Measurements from ENCODE around the gene PPCS. TPM values are rescaled to one million over a fixed set of nuclear protein-coding genes. Genes with fewer than 3 reads are reported as not detected.

PPCS gene
- total and polyA plus RNA-seq, 9 of the 15 experiments (the other 6 are each of a cell fraction or from before 2014, with no cell fraction given) = 7.9 to 34.6 (median 14.8) TPM

DNA sequence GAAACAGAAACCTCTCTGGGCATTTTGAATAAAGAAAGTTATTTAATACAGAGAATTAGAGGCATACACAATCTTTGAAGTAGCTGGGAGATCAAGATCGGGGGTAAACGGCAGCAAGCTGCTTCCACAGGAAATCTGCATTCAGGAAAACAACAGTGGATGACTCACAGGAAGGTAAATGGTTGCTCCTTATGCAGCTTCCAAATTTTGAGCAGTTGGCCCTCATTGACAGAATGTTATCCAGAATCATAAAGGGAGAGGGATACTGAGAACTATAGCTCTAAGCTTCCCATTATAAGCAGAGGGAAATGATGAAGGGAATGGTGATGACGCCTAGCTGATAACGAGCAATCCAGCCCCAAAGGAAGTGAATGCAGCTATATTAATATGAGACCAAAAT is 29.1 kb upstream of the PPCS start:
- ChIA-PET CTCF (ENCODE audit: low intra/inter-chr PET ratio) (no interaction called here), POLR2A (interaction anchor here (0.8 kb wide), 1 partner anchor 11 kb away, joined by 3 read pairs; no protein-coding TSS in a partner anchor)
- Histone ChIP-seq H3K36me3 (ENCODE audit: control insufficient read depth, insufficient read depth, low read length) (no peaks in the 10 kb centered on the region), H3K9ac (ENCODE audit: insufficient read depth in 1 of 2, low read depth in 2 of 2, low read length in 2 of 2) (no peak overlapping the region), H3K79me2 (ENCODE audit: control insufficient read depth, insufficient read depth, low read length) (no peaks in the 10 kb centered on the region), H4K20me1 (replicated peaks; ENCODE audit: control insufficient read depth, insufficient read depth, low read length) (no peaks in the 10 kb centered on the region), H2AFZ (ENCODE audit: low read depth, low read length) (no peak overlapping the region), H3K4me3 (no peak overlapping the region), H3K27me3 (ENCODE audit: control insufficient read depth in 2 of 2, insufficient read depth in 2 of 2, low read length in 2 of 2) (peaks cover 13 to 17% of the 10 kb centered on the region in 2 experiments; a peak in 4 of 5 replicates), H3K9me1 (ENCODE audit: control insufficient read depth, insufficient read depth, low read length) (no peaks in the 10 kb centered on the region), H3K4me2 (ENCODE audit: insufficient read depth, low read length) (no peak overlapping the region), H3K9me3 (replicated peaks; ENCODE audit: control insufficient read depth, insufficient read depth, low read depth, low read length) (no peaks in the 10 kb centered on the region), H3K4me1 (replicated peaks in 1 of 2; ENCODE audit: control insufficient read depth in 2 of 2, insufficient read depth in 2 of 2, low read length in 2 of 2) (no peaks in the 10 kb centered on the region), H3K27ac (ENCODE audit: extremely low read depth, low read depth, low read length) (no peak overlapping the region)
- intact Hi-C loops (cut with micrococcal nuclease) = no loop called here
- ATAC-seq = no peak
- in situ Hi-C loops (cut with MboI) = no loop called here
- WGBS (ENCODE audit: insufficient coverage, low coverage, missing lambda C conversion rate) = 2% methylated on average over 4 of the region's 4 CpGs
- TF ChIP-seq ZBTB2 (IDR thresholded peaks at IDR 0.05) = no peak
- TF ChIP-seq HCFC1 (IDR thresholded peaks at IDR 0.05; ENCODE audit: low read depth, low read length) = no peak
- TF ChIP-seq U2AF1 (optimal IDR thresholded peaks at IDR 0.05; ENCODE audit: low read depth, low read length) = no peak
- no peak for TF ChIP-seq ZNF134 (CRISPR knock-in tag; conservative IDR thresholded peaks at IDR 0.05)
- no peak for TF ChIP-seq HDAC2 (IDR thresholded peaks at IDR 0.05)
- TF ChIP-seq ZNF354B (CRISPR knock-in tag; IDR thresholded peaks at IDR 0.05) = no peak
- TF ChIP-seq LARP7 (IDR thresholded peaks at IDR 0.05) = no peak
- TF ChIP-seq ZC3H4 (CRISPR knock-in tag; IDR thresholded peaks at IDR 0.05; ENCODE audit: borderline replicate concordance) = no peak
- no peak for TF ChIP-seq ZNF696 (CRISPR knock-in tag; conservative IDR thresholded peaks at IDR 0.05)
- no peak for TF ChIP-seq RBM25 (IDR thresholded peaks at IDR 0.05; ENCODE audit: low read depth, low read length, severe bottlenecking)
- TF ChIP-seq, protein P1, sequence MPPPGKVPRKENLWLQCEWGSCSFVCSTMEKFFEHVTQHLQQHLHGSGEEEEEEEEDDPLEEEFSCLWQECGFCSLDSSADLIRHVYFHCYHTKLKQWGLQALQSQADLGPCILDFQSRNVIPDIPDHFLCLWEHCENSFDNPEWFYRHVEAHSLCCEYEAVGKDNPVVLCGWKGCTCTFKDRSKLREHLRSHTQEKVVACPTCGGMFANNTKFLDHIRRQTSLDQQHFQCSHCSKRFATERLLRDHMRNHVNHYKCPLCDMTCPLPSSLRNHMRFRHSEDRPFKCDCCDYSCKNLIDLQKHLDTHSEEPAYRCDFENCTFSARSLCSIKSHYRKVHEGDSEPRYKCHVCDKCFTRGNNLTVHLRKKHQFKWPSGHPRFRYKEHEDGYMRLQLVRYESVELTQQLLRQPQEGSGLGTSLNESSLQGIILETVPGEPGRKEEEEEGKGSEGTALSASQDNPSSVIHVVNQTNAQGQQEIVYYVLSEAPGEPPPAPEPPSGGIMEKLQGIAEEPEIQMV (tag; conservative IDR thresholded peaks at IDR 0.05; ENCODE audit: low read depth) = no peak
- no peak for TF ChIP-seq PYGO2 (tag; IDR thresholded peaks at IDR 0.05)
- TF ChIP-seq SLC30A9 (CRISPR knock-in tag; IDR thresholded peaks at IDR 0.05) = no peak
- TF ChIP-seq ZNF408 (CRISPR knock-in tag; IDR thresholded peaks at IDR 0.05; ENCODE audit: low read depth) = no peak
- no peak for TF ChIP-seq SETDB1 (IDR thresholded peaks at IDR 0.05; ENCODE audit: low read length)
- TF ChIP-seq SNRNP70 (optimal IDR thresholded peaks at IDR 0.05; ENCODE audit: low read depth, low read length) = no peak
- TF ChIP-seq ZNF124 (CRISPR knock-in tag; IDR thresholded peaks at IDR 0.05) = no peak
- TF ChIP-seq CCAR2 (IDR thresholded peaks at IDR 0.05; ENCODE audit: low read depth, low read length) = no peak
- no TSS peak for BruUV-seq (replicated peaks)
- no peak for DNase-seq (ENCODE audit: extremely low read depth in 1 of 4, low spot score in 3 of 4)
- FAIRE-seq = no peak

Measured in K562 (cell line).